Measurements from ENCODE around the gene PLEK2.

PLEK2 gene

GRCh38 chr14:67396381-67396970 lies 15.5 kb downstream of the PLEK2 start:
- DNase-seq: no peak

DNA sequence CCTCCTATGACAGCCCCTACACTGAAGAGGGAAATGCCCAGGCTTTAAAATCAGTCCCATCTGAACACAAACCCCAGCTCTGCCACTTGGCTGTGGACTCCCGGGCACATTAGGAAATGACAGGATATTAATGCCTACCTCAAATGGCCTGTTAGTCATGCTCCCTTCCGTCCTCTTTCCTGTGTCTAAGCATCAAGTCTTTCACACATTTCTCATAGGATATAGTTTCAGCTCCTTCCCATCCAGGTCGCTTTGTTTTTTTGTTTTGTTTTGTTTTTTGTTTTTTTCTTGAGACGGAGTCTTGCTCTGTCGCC lies 16.1 kb downstream of the PLEK2 start:
- DNase-seq: no peak

DNA sequence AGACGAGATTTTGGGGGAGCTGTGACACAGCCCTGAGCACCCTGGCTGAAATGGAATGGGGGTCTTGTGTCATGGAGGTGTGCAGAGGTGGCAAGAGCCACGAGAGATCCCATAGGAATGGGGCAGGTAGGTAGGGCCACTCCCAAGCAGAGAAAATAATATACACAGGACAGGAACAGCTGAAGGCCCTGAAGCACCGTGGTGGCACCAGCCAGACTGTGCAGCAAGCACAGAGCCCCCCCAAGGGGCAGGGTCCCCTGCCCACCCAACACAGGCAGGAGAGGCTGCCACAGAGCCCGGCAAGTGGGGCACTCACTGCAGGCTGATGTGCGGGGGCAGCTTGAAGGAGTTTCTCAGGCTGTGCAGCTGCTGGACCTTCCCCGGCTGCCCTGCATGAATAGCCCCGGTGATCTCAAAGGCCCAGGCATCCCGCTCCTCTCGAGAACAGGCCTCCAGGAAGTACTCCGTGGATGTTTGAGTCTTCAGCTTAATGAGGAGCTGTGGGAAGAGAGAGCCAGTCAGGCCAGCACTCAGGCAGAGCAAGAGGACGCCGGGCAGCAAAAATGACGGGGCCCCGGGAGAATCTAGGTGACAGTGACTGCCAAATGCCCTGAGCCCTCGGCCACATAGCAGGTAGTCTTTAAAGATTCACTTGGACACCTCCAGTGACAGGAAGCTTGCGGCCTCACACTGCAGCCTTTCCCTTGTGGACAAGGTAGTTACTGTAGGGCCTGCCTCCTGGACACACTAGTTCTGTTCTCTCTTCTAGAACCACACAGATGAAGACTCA lies 16.7 kb downstream of the PLEK2 start:
- no peak for DNase-seq

DNA sequence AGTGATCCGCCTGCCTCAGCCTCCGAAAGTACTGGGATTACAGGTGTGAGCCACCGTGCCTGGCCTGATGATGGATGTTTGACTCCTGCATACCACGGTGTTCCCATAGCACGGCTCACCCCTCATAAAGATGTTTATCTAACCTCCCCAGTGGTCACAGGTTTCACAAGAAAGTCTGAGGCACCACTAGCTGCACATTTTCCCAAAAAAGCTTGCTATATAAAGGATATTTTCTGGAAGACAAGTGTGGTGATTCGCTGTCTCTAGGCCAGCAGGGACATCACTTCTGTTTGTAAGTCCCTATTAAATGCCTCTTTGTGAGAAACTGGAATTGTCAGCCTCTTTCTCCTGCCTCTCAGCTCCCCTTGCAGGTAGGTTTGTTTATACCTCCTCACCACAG lies 18.3 kb downstream of the PLEK2 start:
- no peak for DNase-seq

DNA sequence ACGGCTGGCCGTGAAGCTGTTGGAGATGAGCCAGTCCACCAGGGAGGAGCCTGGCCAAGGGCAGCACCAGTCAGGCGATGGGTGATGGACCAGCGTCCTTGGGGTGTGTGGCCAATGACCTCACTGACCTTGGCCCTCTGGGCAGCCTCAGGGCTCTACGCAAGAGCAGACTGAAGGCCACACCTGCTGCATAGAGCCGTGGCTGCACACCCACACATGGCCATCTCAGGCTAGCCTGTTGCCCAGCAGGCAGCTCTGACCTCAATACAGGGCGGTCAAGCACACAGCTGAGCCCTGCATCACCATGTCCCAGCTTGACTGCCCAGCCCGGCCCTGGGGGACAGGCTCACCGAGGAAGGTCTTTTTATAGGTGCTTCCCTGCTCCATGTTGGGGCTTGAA lies 19.2 kb downstream of the PLEK2 start:
- no peak for DNase-seq

DNA sequence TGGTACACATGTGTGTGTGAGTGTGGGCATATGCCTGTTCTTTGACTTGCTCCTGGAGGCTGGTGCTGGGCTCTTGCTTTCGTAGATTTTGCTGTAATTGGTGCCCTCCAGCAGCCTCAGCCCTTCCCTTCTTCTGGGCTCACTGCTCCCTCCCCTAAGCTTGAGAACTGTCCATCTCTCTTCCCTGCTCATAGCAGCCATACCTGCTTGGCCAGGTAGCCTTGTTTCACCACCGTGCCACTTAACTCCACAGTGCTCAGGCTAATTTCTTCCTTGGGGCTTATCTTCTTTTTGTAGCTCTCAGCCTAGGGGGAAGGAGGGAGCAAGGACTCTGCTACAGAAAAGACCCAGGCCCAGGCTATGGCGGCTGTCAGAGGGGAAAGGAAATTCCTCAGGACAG lies 19.8 kb downstream of the PLEK2 start:
- DNase-seq: no peak

- no peak for DNase-seq
Observed at GRCh38 chr14:67391268-67391667, 20.7 kb downstream of the PLEK2 start.

DNA sequence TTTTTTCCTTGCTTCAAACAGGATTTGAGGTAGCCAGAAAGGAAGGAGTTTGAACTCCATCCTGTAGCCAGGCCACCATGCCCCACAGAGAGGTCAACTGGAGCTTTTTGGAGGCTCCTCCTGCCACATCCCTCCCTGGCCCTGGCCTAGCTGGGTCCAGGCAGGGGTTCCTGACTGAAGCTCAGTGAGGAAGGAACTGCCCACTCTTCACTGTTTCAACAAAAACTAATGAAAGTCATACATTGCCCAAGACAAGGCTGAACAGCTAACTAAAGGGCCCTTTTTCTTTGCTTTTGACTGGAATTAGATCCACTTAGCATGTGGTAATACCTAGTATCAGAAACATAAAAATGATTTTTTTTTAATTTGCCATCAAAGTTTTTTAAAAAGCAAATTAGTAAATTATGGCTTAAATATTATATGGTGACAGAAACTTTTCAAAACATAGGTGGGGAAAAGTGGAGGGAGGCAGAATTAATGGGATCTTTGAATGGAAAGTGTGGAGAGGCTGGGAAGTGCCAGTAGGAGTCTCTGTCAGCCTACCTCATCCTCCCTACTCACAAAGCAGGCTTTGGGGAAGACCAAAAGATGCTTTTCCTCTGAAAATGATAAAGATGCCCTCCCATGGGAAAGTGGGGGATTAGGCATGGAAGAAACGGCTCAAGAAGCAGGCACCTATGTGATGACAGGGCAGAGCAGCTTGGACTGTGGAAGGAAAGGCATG lies 22.0 kb downstream of the PLEK2 start:
- no peak for DNase-seq

DNA sequence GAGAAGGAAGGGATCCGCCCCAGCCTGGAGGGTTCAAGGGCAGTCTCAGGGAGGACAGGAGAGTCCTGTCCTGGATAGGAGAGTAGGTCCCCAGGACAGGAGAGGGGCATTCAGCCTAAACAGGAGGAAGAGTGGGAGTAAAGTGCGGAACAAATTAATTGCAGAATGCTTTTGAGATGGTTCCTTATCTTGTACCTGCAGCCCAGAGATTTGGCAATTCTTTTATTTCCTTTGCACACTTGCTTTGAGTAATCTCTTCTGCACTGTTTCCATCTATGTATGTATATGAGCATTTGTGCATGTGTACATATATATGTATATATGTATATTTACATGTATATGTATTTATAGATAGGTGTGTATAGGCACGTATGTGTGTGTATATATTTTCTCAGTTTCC lies 22.7 kb downstream of the PLEK2 start:
- no peak for DNase-seq

DNA sequence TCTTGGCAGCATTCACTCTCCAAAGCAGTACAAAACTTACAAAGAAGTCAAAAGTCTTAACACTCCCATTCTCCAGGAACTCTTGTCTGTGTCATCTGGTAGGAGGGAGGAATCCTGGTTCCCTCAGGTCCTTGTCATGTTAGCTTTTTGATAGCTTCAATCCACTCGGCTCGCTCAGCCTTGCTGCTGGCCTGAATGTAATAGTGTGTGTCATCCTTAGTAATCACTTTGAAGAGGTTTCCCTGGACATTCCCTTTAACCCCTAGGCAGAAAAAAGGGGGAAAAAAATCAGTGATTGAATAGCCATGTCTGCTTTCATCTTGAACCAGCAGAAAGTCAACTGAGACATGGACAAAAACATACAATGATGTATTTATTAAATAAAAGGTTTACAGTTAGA lies 24.8 kb downstream of the PLEK2 start:
- no peak for DNase-seq

DNA sequence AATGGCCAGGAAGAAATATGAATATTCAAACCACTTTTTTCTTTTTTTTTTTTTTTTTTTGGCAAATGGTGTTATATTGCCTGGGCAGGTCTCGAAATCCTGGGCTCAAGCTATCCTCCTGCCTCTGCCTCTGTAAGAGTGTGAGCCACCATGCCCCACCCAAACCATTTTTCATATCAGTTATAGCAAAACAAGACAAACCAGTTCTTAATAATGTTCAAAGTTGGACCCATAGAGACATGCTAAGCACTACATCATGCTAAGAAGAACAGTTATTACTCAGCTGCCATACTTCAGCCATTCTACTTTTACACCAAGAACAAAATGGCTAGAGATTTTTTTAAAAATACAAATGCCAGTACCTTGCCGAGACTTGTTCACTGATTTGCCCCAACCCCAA lies 26.3 kb downstream of the PLEK2 start:
- no peak for DNase-seq

DNA sequence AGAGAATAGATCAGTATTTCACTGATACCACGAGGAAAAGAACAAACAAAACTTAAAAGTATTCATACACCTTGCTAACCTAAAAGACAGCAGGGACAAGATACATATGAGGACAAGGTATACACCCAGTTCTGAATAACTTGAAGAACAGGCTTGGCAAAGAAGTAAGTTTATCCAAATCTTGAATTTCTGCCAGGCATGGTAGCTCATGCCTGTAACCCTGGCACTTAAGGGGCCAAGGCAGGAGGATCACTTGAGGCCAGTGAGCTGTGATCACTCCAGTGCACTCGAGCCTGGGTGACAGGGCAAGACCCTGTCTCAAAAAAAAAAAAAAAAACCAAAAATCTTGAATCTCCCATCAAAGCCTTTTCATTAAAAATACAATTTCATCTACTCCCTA lies 26.8 kb downstream of the PLEK2 start:
- DNase-seq: no peak

DNA sequence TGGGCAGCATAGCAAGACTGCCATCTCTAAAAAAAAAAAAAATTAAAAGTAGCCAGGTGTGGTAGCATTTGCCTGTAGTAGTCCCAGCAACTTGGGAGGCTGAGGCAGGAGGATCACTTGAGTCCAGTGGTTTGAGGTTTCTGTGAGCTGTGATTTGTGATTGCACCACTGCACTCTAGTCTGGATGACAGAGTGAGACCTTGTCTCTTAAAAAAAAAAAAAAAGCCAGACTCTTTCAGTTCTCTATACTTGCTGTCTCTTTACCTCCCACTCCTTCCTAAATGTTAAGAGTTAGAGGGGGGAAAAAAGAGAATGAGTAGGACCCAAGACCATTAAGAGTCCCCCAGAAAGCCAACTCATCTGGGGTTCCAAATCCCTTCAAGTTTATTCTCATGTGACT lies 34.0 kb downstream of the PLEK2 start:
- DNase-seq: no peak

DNA sequence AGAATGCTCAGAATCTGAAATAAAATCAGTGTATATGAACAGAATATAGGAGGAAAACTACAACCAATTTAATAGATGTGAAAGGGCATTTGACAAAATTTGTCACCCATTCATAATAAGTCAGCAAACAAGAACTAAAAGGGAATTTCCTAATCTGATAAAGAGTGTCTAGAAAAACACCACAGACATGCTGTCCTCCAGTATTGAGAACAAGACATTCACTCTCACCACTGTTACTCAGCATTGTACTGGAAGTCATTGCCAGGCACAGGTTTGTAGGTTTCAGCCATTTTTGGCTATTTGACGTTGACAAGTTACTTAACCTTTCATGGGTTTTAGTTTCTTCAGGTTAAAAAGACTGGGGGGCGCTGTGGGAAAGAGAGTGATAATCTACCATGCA lies 38.6 kb downstream of the PLEK2 start:
- DNase-seq: no peak

DNA sequence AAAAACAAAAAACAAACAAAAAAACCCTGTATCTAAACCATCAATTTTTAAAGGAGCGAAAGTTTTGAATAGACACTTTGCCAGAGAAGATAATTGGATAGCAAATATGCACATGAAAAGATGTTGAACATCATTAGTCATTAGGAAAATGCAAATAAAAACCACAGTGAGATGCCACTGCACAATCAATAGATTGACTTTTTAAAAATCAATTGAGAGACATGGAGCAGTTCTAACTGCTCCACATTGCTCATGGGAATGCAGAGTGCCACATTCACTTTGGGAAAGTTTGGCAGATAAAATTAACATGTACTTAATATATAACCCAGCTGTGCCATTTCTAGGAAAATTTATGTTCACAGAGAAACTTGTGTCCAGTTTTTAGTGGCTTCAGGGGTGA lies 39.1 kb downstream of the PLEK2 start:
- no peak for DNase-seq

GRCh38 chr14:67371247-67372148 lies 40.5 kb downstream of the PLEK2 start:
- no peak for DNase-seq

- no peak for DNase-seq
Observed at GRCh38 chr14:67370830-67371229, 41.1 kb downstream of the PLEK2 start.

GRCh38 chr14:67365476-67365875 lies 46.5 kb downstream of the PLEK2 start:
- no peak for DNase-seq

DNA sequence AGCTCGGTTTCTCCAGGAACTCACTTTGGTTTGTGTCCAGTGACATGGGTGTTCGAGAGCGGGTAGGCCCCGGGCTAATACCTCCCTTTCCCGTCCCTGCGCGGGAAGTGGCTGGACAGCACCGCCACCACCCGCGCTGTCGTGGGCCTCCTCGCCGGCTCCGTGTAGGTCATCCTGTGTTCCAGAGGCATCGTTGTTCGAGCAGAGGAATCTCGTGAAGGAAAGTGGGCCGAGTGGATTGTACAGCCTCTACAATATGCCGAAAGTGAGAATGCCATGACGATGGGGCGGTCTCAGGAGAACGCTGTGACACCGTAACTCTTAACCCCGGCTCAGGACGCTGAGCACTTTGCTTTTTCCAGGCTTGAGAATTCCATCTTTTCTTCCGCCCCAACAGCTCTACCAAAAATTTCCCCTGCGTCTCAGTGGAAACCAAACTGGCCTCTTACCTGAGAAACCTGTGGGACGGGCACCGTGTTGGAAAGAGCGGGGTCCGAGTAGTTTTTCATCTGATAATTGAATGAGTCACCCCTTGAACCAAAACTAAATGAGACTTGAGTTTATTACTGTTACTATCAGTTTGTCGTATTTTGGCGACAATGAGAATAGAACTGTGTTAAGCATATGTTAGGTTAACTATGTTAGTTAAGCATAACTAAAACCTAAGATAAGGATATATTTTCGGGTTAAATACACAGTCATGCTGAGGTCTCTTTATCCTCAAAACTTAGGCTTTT lies 51.3 kb downstream of the PLEK2 start:
- DNase-seq: no peak

- DNase-seq: peak; percentile 98
Observed at GRCh38 chr14:67359775-67360469, 52.0 kb downstream of the PLEK2 start, which contains the start of the genes ATP6V1D and EIF2S1. ATP6V1D (minus strand) TSS chr14:67359804; CDS start chr14:67359698, 106 bp downstream. EIF2S1 (plus strand) TSS chr14:67360328; CDS start chr14:67364768, 4,440 bp downstream.

DNA sequence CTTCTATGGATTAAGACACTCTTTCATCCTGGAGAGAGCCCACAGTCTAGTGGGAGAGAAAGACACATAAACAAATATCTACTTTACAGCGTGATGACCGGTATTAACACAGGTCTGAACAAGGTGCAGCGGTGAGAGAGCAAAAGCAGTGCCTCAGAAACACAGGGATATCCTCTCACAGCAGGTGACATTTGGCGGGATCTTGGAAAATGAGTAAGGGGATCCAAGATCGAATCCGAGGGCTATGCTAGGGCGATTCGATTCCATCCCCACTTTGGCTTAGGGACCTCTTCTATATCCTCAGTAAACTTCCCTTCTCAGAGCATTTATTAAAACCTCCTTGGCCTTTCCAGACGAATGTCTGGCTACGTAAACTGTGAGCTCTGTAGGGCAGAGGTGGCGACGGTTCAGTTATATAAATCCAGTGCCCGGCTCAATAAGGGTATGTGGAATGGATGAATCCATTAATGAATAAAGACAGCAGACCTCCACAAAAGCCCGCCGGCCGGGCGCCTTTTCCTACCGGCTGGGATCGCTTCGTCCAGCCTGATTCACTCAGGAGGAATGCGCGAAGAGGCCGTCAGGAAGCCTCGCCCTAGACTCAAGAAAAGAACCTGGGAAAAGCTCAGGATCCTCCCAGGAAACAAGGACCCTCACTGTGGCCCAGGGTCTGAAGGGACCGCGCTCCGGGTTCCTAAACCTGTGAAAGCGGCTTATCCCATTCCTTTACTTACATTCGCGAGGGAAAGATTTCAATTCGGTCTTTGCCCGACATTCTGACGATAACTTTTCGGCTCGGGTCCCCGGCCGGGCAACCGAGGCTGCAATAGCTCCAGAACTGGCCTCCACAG lies 52.8 kb downstream of the PLEK2 start:
- DNase-seq: no peak
